IPS-15b (cell line): ENCODE measurements around the gene CXCR5.

Experiments
- H3K27me3 ChIP-seq: one replicate; pipeline ENCODE4 v1.6.1; 2013; ENCODE audit warnings: low read length; ENCODE audit not compliant: control insufficient read depth, insufficient read depth
- H3K36me3 ChIP-seq: one replicate; pipeline ENCODE4 v1.6.1; 2013; ENCODE audit warnings: low read length; ENCODE audit not compliant: control insufficient read depth, insufficient read depth
- H3K4me1 ChIP-seq: one replicate; pipeline ENCODE4 v1.6.1; 2013; ENCODE audit warnings: mild to moderate bottlenecking, low read length; ENCODE audit not compliant: control insufficient read depth, insufficient read depth
- H3K4me3 ChIP-seq: one replicate; pipeline ENCODE4 v1.5.1; 2013; ENCODE audit warnings: low read depth, low read length
- H3K9ac ChIP-seq: one replicate; pipeline ENCODE4 v1.6.1; 2013; ENCODE audit warnings: low read depth, mild to moderate bottlenecking, low read length
- H3K9me3 ChIP-seq: one replicate; pipeline ENCODE4 v1.6.1; 2013; ENCODE audit warnings: mild to moderate bottlenecking, low read length; ENCODE audit not compliant: control insufficient read depth, insufficient read depth

The CXCR5 gene

GRCh38 chr11:118878163-118878563, 5.5 kb upstream of the CXCR5 start:
- H3K27me3 ChIP-seq, result no peaks in the 10 kb centered on the region
- no peak overlapping the region for H3K4me3 ChIP-seq
- no peaks in the 10 kb centered on the region for H3K36me3 ChIP-seq
- H3K9ac ChIP-seq, result no peak overlapping the region
- H3K9me3 ChIP-seq, result no peaks in the 10 kb centered on the region
- H3K4me1 ChIP-seq, result peaks cover under 1% of the 10 kb centered on the region

- no peaks in the 10 kb centered on the region for H3K27me3 ChIP-seq
- peaks cover 2% of the 10 kb centered on the region for H3K4me1 ChIP-seq
- H3K36me3 ChIP-seq, result no peaks in the 10 kb centered on the region
- H3K9ac ChIP-seq, result no peak overlapping the region
- no peaks in the 10 kb centered on the region for H3K9me3 ChIP-seq
- H3K4me3 ChIP-seq, result no peak overlapping the region
Measured at GRCh38 chr11:118881228-118881627, 2.5 kb upstream of the CXCR5 start.

DNA sequence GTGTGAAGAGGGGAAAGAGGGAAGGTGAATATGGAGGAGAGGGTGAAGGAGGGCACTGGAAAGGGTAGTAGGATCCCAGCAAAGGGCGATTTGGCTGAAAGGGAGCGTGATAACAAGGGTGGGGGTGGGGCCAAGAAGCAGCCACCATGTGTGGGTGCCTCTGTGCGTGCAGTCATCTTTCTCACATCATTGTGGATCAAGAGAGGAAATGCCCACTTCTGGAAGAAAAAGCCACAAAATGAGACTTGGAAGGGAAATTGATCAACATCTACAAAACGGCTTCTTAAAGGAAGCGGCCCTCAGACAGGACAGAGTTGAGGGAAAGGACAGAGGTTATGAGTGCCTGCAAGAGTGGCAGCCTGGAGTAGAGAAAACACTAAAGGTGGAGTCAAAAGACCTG, 1.2 kb upstream of the CXCR5 start:
- H3K4me1 ChIP-seq, result peaks cover 3% of the 10 kb centered on the region
- no peak overlapping the region for H3K9ac ChIP-seq
- no peaks in the 10 kb centered on the region for H3K36me3 ChIP-seq
- H3K9me3 ChIP-seq, result no peaks in the 10 kb centered on the region
- H3K27me3 ChIP-seq, result no peaks in the 10 kb centered on the region
- no peak overlapping the region for H3K4me3 ChIP-seq

GRCh38 chr11:118883004-118883367, 706 bp upstream of the CXCR5 start:
- H3K9ac ChIP-seq, result no peak overlapping the region
- no peaks in the 10 kb centered on the region for H3K27me3 ChIP-seq
- peaks cover 7% of the 10 kb centered on the region for H3K4me1 ChIP-seq
- no peaks in the 10 kb centered on the region for H3K36me3 ChIP-seq
- no peaks in the 10 kb centered on the region for H3K9me3 ChIP-seq
- no peak overlapping the region for H3K4me3 ChIP-seq

- peaks cover 12% of the 10 kb centered on the region for H3K4me1 ChIP-seq
- H3K36me3 ChIP-seq, result no peaks in the 10 kb centered on the region
- H3K9ac ChIP-seq, result no peak overlapping the region
- no peaks in the 10 kb centered on the region for H3K9me3 ChIP-seq
- no peak overlapping the region for H3K4me3 ChIP-seq
- no peaks in the 10 kb centered on the region for H3K27me3 ChIP-seq
Measured at GRCh38 chr11:118884875-118885274, 1.2 kb downstream of the CXCR5 start.

DNA sequence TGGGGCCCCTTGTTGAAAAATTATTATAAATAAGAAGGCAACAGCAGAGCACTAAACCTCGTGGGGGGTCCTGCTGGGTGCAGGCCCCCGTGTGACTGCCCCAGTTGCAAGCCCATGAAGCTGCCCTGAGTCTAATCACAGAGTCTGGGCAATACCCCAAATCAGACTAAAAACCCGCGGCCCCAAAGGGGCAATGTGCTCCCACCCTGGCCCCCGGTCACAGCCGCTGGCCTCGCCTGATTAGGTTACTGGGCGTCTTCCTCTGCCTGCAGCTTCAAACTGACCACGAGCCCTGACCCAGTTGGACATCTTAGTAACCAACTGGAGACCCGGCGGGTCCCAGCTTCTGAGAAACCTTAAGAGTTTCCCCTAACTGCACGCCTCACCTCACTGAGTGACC, 1.6 kb downstream of the CXCR5 start:
- no peaks in the 10 kb centered on the region for H3K27me3 ChIP-seq
- peaks cover 12% of the 10 kb centered on the region for H3K4me1 ChIP-seq
- H3K9ac ChIP-seq, result no peak overlapping the region
- H3K36me3 ChIP-seq, result no peaks in the 10 kb centered on the region
- no peaks in the 10 kb centered on the region for H3K9me3 ChIP-seq
- H3K4me3 ChIP-seq, result no peak overlapping the region

GRCh38 chr11:118885831-118886565, 2.3 kb downstream of the CXCR5 start:
- H3K4me3 ChIP-seq, result no peak overlapping the region
- no peaks in the 10 kb centered on the region for H3K36me3 ChIP-seq
- H3K27me3 ChIP-seq, result no peaks in the 10 kb centered on the region
- no peaks in the 10 kb centered on the region for H3K9me3 ChIP-seq
- H3K9ac ChIP-seq, result no peak overlapping the region
- H3K4me1 ChIP-seq, result peaks cover 12% of the 10 kb centered on the region

DNA sequence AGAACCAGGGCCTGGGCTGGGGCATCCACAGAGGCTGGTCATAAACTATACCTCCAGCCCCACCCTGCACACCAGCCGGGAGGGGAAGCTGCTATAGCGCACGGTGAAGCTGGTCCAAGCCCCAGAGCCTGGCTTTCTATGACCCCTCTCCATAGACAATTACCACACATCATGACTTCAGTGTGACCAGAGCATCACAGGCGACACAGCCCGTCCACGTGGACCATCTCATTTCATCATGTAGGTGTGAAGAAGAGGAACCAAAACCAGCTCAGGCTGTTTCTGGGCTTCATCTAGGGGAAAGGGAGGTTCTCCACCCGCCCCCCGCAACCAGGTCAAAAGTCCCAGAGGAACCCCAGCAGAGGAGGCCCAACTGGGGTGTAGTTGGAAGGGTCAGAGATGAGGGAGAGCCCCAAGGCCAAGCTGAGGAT, 3.0 kb downstream of the CXCR5 start:
- Histone ChIP-seq H3K9me3 (no peaks in the 10 kb centered on the region), H3K27me3 (no peaks in the 10 kb centered on the region), H3K9ac (no peak overlapping the region), H3K36me3 (no peaks in the 10 kb centered on the region), H3K4me3 (no peak overlapping the region), H3K4me1 (peaks cover 12% of the 10 kb centered on the region)

DNA sequence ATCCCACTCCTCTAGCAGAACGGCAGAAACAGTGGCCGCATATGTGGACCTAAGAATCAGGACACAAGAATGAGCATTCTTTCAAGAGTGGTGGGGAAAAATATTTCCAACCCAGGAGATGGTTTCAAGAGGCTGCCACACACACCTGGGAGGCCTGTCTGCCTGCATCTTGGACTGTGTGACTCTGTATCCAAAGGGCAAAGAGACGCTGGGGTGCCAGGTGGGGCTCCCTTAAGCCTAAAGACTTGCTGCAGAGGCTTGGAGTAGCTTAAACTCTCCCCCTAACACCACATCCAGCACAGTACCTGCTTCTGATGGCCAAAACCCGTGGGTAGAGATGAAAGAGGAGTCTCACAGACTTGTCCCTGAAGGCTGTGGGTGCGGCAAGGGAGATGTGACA, 3.5 kb downstream of the CXCR5 start:
- Histone ChIP-seq H3K9ac (no peak overlapping the region), H3K9me3 (no peaks in the 10 kb centered on the region), H3K4me3 (no peak overlapping the region), H3K27me3 (no peaks in the 10 kb centered on the region), H3K36me3 (no peaks in the 10 kb centered on the region), H3K4me1 (peaks cover 12% of the 10 kb centered on the region)

DNA sequence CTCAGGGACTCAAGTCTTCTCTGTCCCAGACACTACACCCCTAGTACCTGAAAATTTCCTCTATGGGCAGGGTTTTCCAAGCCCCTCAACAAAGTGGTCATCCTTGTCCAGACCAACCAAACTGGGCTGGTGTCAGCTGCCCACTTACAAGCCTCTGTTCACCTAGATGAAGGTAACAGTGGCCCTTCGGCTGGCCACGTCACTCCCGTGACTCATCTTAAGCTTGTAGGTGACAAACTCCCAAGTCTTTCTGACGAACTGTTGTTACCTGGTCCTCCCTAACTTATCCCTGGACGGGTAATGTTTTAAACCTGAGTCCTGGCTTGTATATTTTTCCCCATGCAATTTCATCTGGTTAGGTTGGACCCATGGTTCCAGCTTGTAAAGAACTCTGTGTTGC, 4.7 kb downstream of the CXCR5 start:
- Histone ChIP-seq H3K4me1 (peaks cover 10% of the 10 kb centered on the region), H3K9me3 (no peaks in the 10 kb centered on the region), H3K9ac (no peak overlapping the region), H3K36me3 (no peaks in the 10 kb centered on the region), H3K4me3 (no peak overlapping the region), H3K27me3 (no peaks in the 10 kb centered on the region)

- Histone ChIP-seq H3K9ac (no peak overlapping the region), H3K4me1 (peaks cover 10% of the 10 kb centered on the region)
Measured at GRCh38 chr11:118889797-118890196, 6.1 kb downstream of the CXCR5 start.

DNA sequence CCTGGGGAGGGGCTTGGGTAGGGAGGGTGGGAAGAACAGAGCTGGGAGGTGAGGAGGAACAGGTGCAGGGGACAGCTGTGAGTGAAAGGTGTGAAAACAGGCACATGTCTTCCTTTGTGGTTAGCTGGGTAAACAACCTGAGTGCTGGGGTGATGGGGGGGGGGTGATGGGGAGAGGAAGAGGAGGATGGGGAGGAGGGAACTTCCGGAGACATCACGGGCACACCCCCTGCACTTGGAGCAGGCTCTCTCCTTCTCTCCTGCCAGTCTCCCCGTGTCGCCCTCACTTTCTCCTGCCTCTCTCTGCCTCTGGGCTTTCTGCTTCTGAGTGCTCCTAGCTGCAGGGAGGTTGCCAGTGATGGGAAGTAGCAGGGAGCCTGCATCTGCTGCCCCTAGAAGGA, 8.8 kb downstream of the CXCR5 start:
- peaks cover 11% of the 10 kb centered on the region for H3K4me1 ChIP-seq
- H3K27me3 ChIP-seq, result no peaks in the 10 kb centered on the region
- H3K9ac ChIP-seq, result no peak overlapping the region
- H3K36me3 ChIP-seq, result peaks cover 3% of the 10 kb centered on the region
- H3K9me3 ChIP-seq, result no peaks in the 10 kb centered on the region
- no peak overlapping the region for H3K4me3 ChIP-seq

More at GRCh38 chr11:118889797-118890196, 6.1 kb downstream of the CXCR5 start:
- no peaks in the 10 kb centered on the region for H3K27me3 ChIP-seq
- no peaks in the 10 kb centered on the region for H3K9me3 ChIP-seq
- no peak overlapping the region for H3K4me3 ChIP-seq
- H3K36me3 ChIP-seq, result no peaks in the 10 kb centered on the region
